KMS-11 (cell line): ENCODE measurements around the gene APBA2.

Experiments used
- H2AFZ ChIP-seq: fragments of 200-600 bp; sonication (generic); 2 replicates; pipeline ENCODE4 v1.6.1; 2016; ENCODE audit warnings: antibody characterized with exemption, mixed run types, low read depth
- H3K27ac ChIP-seq: fragments of 200-600 bp; sonication (generic); 2 replicates; pipeline ENCODE4 v1.6.1; 2016; ENCODE audit warnings: mild to moderate bottlenecking, mixed run types
- H3K27me3 ChIP-seq: fragments of 200-600 bp; sonication (generic); 2 replicates; pipeline ENCODE4 v1.6.1; 2017; ENCODE audit warnings: mild to moderate bottlenecking, low read depth, mixed run types, moderate library complexity; ENCODE audit not compliant: insufficient read depth
- H3K36me3 ChIP-seq: fragments of 200-600 bp; sonication (generic); 2 replicates; pipeline ENCODE4 v1.6.1; 2017; ENCODE audit warnings: mild to moderate bottlenecking, mixed run types; ENCODE audit not compliant: insufficient read depth
- H3K4me1 ChIP-seq: fragments of 200-600 bp; sonication (generic); 2 replicates; pipeline ENCODE4 v1.6.1; 2016; ENCODE audit warnings: mild to moderate bottlenecking, low read depth, mixed run types; ENCODE audit not compliant: poor library complexity, severe bottlenecking
- H3K4me2 ChIP-seq: fragments of 200-600 bp; sonication (generic); 2 replicates; pipeline ENCODE4 v1.7.0; 2016; ENCODE audit warnings: mild to moderate bottlenecking, mixed run types
- H3K4me3 ChIP-seq: fragments of 200-600 bp; sonication (generic); IDR thresholded peaks from 2 replicates; pipeline ENCODE4 v1.6.1; 2017; ENCODE audit warnings: low read depth, low read length, mixed read lengths; ENCODE audit not compliant: insufficient read depth
- H3K79me2 ChIP-seq: fragments of 200-600 bp; sonication (generic); 2 replicates; pipeline ENCODE4 v1.6.1; 2016; ENCODE audit warnings: low read depth, mixed run types; ENCODE audit not compliant: insufficient read depth
- H3K9ac ChIP-seq: fragments of 200-600 bp; sonication (generic); 2 replicates; pipeline ENCODE4 v1.6.1; 2016; ENCODE audit warnings: mild to moderate bottlenecking, mixed run types
- H4K20me1 ChIP-seq: fragments of 200-600 bp; sonication (generic); 2 replicates; pipeline ENCODE4 v1.6.1; 2016; ENCODE audit warnings: mild to moderate bottlenecking, mixed run types; ENCODE audit not compliant: insufficient read depth
- TF ChIP-seq, protein P1 (sequence below): fragments of 200-600 bp; sonication (generic); conservative IDR thresholded peaks from 2 replicates; pipeline ENCODE4 v1.6.1; 2017; ENCODE audit warnings: low read depth, mild to moderate bottlenecking, antibody characterized with exemption, low read length, moderate library complexity, mixed read lengths

Gene APBA2

DNA sequence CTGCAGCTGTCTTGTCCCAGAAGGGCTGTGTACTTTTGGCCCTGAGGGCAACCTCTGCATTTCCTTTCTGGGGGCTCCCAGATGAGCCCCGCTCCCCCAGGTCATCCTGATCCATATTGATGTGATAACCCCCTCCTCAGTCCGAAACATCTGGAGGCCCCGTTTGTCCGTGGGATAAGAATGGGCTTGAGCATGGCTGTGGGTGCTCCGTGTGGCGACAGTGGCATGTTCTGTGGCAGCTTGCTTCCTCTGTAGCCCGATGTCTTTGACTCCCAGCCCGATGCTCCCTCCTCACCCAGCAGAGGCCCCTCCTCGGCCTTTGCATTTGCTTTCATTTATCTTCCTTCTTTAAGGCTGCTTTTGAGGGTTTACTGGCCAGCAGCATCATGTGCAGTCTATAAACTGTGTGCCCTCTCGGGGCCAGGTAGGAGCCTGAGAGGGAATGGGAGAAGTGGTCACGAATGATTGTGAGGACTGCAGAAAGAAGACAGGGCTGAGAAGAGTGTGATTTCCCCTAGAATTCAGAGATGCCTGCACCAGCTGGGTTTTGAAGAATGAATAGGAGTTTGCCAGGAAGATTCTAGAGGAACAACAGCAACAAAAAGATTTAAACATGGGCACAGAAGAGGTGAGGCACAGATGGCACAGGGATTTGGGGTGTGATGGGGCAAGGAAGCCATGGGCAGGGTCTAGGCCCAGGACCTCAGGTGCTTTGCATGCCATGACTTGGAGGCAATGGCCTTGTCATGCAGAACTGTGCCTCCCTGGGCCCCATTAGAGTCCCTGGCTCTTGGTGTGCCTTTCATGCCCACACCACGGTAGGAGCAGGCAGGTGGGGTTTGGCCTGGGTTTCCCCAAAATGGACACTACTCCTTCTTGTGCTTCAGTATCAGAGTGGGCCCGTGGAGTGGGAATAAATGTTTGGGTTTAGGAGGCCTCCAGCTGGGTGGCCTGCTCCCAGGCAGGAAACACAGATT is 34.2 kb downstream of the APBA2 start:
- H3K36me3 ChIP-seq, result no peaks in the 10 kb centered on the region
- peak overlapping the region; percentile 94 for H3K27ac ChIP-seq
- no peak overlapping the region for H3K4me3 ChIP-seq
- peak overlapping the region; percentile 49; the same call in 1 of the 2 replicates for H3K9ac ChIP-seq
- TF ChIP-seq, protein P1, sequence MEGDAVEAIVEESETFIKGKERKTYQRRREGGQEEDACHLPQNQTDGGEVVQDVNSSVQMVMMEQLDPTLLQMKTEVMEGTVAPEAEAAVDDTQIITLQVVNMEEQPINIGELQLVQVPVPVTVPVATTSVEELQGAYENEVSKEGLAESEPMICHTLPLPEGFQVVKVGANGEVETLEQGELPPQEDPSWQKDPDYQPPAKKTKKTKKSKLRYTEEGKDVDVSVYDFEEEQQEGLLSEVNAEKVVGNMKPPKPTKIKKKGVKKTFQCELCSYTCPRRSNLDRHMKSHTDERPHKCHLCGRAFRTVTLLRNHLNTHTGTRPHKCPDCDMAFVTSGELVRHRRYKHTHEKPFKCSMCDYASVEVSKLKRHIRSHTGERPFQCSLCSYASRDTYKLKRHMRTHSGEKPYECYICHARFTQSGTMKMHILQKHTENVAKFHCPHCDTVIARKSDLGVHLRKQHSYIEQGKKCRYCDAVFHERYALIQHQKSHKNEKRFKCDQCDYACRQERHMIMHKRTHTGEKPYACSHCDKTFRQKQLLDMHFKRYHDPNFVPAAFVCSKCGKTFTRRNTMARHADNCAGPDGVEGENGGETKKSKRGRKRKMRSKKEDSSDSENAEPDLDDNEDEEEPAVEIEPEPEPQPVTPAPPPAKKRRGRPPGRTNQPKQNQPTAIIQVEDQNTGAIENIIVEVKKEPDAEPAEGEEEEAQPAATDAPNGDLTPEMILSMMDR, result no peak
- H4K20me1 ChIP-seq, result no peaks in the 10 kb centered on the region
- no peaks in the 10 kb centered on the region for H3K27me3 ChIP-seq
- 0 out of 2 replicates have a peak overlapping the region, but pooled peaks have one; percentile 25 for H2AFZ ChIP-seq
- no peaks in the 10 kb centered on the region for H3K79me2 ChIP-seq
- H3K4me1 ChIP-seq, result peaks cover 63% of the 10 kb centered on the region
- peak overlapping the region; percentile 87 for H3K4me2 ChIP-seq

DNA sequence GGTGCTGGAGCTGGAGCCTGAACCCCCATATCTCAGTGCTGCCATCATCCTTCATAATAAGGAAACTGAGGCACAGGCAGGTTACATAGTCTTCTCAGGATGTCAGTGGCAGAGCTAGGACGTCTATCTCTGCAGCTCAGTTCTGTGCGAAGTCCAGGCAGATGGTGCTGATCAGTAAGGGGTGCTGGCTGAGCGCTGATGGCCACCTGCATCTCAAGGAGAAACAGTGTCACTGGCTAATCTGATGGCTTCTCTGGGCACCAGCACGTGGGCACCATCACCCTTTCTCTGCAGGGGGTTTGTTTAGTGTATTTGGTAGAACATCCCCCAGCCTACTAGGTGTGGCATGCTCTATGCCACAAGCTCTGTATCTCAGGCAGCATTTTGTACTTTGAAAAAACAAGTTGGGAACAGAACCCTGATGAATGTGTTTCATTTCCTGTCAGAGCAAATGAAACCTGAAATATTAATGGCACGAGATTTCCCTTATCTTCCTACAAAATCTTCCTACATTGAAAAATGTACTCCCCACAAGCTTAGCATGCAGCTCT is 35.1 kb downstream of the APBA2 start:
- Histone ChIP-seq H3K27me3 (no peaks in the 10 kb centered on the region), H3K27ac (peak overlapping the region; percentile 94), H2AFZ (peak overlapping the region; percentile 25; the same call in 1 of the 2 replicates), H3K4me3 (no peak overlapping the region), H3K4me1 (peaks cover 72% of the 10 kb centered on the region), H3K9ac (peak overlapping the region; percentile 49; the same call in 1 of the 2 replicates), H4K20me1 (no peaks in the 10 kb centered on the region), H3K79me2 (peaks cover 8% of the 10 kb centered on the region; the same call in 1 of the 2 replicates), H3K36me3 (no peaks in the 10 kb centered on the region), H3K4me2 (peak overlapping the region; percentile 87)
- TF ChIP-seq, protein P1, result no peak

DNA sequence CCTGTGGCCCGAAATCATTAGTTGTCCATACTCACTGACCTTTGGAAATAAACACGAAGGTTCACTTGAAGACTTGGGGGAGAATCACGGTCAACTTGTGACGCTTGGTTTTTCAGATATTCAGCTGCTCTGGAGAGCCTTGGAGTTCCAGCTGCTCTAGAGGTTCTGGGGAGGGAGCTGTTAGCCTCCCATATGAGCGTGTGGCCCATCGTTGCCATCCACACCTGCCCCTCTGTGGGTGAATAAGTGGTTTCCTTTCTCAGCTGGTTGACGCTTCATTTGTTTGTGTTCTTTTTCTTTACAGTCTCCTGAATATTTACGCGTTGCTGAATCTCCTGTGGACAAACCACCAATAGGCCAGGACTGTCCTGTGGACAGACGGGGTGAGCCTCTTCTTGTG is 35.6 kb downstream of the APBA2 start:
- Histone ChIP-seq H3K4me2 (peak overlapping the region; percentile 87), H3K36me3 (no peaks in the 10 kb centered on the region), H3K4me1 (peaks cover 77% of the 10 kb centered on the region), H3K9ac (peak overlapping the region; percentile 49; the same call in 1 of the 2 replicates), H3K27me3 (no peaks in the 10 kb centered on the region), H3K27ac (peak overlapping the region; percentile 94), H3K4me3 (no peak overlapping the region), H3K79me2 (peaks cover 8% of the 10 kb centered on the region; the same call in 1 of the 2 replicates), H4K20me1 (no peaks in the 10 kb centered on the region), H2AFZ (peak overlapping the region; percentile 25; the same call in 1 of the 2 replicates)
- TF ChIP-seq, protein P1, result no peak

DNA sequence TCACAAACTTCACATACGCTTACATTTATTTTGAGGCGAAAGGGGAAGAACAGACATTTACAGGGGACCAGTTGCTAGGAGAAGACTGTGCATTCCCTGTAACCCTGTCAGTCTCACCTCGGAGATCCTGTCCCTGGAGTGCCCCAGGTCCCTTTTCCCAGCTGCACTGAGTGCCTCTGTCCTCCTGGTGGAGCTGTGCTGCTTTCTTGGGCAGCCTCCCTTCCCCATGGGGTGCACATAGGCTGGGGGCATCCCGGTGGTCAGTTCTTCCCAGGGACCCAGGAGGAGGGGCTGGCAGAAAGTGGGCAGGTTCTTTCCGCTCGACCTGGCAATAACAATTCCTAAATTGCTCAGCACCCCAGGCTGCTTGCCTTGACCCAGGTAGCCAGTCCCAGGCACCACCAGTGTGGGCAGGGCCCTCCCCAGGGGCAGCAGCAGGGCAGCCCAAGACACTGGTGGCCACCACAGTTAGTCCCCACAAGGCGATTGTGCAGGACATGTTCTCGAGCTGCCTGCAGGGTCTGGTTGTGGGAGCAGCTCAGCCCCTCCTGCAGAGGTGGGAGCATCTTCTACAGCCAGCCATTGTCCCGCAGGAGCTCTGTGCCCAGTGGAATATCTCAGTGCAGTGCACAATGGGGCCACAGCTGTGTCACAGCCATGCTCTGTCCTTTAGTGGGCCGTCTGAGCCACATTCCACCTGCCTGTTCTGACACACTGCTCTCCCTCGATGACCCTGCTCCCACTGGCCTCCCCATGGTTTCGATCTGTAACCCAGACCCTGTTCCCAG is 36.3 kb downstream of the APBA2 start:
- H3K27me3 ChIP-seq, result no peaks in the 10 kb centered on the region
- H3K4me1 ChIP-seq, result peaks cover 84% of the 10 kb centered on the region
- peaks cover 8% of the 10 kb centered on the region; the same call in 1 of the 2 replicates for H3K79me2 ChIP-seq
- H3K27ac ChIP-seq, result peak overlapping the region; percentile 94
- H2AFZ ChIP-seq, result peak overlapping the region; percentile 25; the same call in 1 of the 2 replicates
- peak overlapping the region; percentile 87 for H3K4me2 ChIP-seq
- peak overlapping the region; percentile 49; the same call in 1 of the 2 replicates for H3K9ac ChIP-seq
- H3K36me3 ChIP-seq, result no peaks in the 10 kb centered on the region
- H3K4me3 ChIP-seq, result no peak overlapping the region
- TF ChIP-seq, protein P1, result peak; percentile 45
- H4K20me1 ChIP-seq, result no peaks in the 10 kb centered on the region
